Stimulated activated naive CD8-positive, alpha-beta T cell treated with anti-CD3 and anti-CD28 coated beads, Interleukin-15, Interleukin-2, amounts not matched to agents 100 ng/mL and 50 ng/mL, for 24 hours (primary cell): ENCODE results near the gene GPR180.

Source experiments
- H3K27ac Mint-ChIP-seq: one replicate; pipeline ENCODE4 v1.8.0; 2021; ENCODE audit warnings: mild to moderate bottlenecking, mixed read lengths
- H3K27me3 Mint-ChIP-seq: one replicate; pipeline ENCODE4 v1.8.0; 2021; ENCODE audit warnings: mixed read lengths
- H3K36me3 Mint-ChIP-seq: one replicate; pipeline ENCODE4 v1.8.0; 2021; ENCODE audit warnings: low read depth, mixed read lengths
- H3K4me1 Mint-ChIP-seq: one replicate; pipeline ENCODE4 v1.8.0; 2021; ENCODE audit warnings: low read depth, mixed read lengths
- H3K4me3 Mint-ChIP-seq: one replicate; pipeline ENCODE4 v1.8.0; 2021; ENCODE audit warnings: mild to moderate bottlenecking, mixed read lengths
- H3K9me3 Mint-ChIP-seq: one replicate; pipeline ENCODE4 v1.8.0; 2021; ENCODE audit warnings: mixed read lengths

The GPR180 gene

GRCh38 chr13:94601446-94602431 is at the start of gene GPR180:
Gene GPR180, plus strand, starts transcription at chr13:94601857. Its CDS starts 71 bp downstream, at chr13:94601928.
- Mint-ChIP-seq H3K27me3 (no peaks in the 10 kb centered on the region), H3K9me3 (peaks cover 6% of the 10 kb centered on the region), H3K36me3 (peaks cover 17% of the 10 kb centered on the region), H3K4me1 (peaks cover 33% of the 10 kb centered on the region), H3K27ac (peak within 1 kb of the TSS; percentile 79), H3K4me3 (peak within 1 kb of the TSS; percentile 88)

GRCh38 chr13:94552095-94552494 is 49.6 kb upstream of the GPR180 start:
- no peaks in the 10 kb centered on the region for H3K9me3 Mint-ChIP-seq
- peaks cover 4% of the 10 kb centered on the region for H3K36me3 Mint-ChIP-seq
- H3K27me3 Mint-ChIP-seq, result peaks cover 4% of the 10 kb centered on the region
- no peak overlapping the region for H3K4me3 Mint-ChIP-seq
- H3K4me1 Mint-ChIP-seq, result peaks cover 18% of the 10 kb centered on the region
- no peak overlapping the region for H3K27ac Mint-ChIP-seq

DNA sequence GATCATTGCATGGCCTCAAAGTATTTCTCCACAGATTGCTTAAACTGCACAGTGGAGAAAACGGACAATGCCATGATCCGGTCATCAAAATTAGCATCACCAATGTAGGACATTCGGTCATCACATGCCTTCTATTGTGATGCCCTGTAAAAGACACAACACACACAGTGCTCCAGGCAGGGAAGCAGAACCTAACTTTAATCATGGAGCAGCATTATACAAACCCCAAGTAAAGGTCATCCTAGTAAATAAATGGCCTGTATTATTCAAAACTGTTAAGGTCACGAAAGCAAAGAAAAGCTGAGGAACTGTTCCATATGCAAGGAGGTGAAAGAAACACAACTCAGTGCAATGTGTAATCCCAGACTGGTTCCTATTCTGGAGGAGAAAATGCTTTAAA is 47.9 kb upstream of the GPR180 start:
- peaks cover 4% of the 10 kb centered on the region for H3K27me3 Mint-ChIP-seq
- peaks cover 4% of the 10 kb centered on the region for H3K36me3 Mint-ChIP-seq
- no peaks in the 10 kb centered on the region for H3K9me3 Mint-ChIP-seq
- no peak overlapping the region for H3K27ac Mint-ChIP-seq
- peaks cover 22% of the 10 kb centered on the region for H3K4me1 Mint-ChIP-seq
- no peak overlapping the region for H3K4me3 Mint-ChIP-seq

- H3K9me3 Mint-ChIP-seq, result no peaks in the 10 kb centered on the region
- H3K4me3 Mint-ChIP-seq, result no peak overlapping the region
- no peak overlapping the region for H3K27ac Mint-ChIP-seq
- no peaks in the 10 kb centered on the region for H3K36me3 Mint-ChIP-seq
- no peaks in the 10 kb centered on the region for H3K27me3 Mint-ChIP-seq
- peaks cover 21% of the 10 kb centered on the region for H3K4me1 Mint-ChIP-seq
These were observed 45.6 kb upstream of the GPR180 start for GRCh38 chr13:94556041-94556440.

- no peak overlapping the region for H3K4me3 Mint-ChIP-seq
- H3K27me3 Mint-ChIP-seq, result no peaks in the 10 kb centered on the region
- peaks cover 21% of the 10 kb centered on the region for H3K4me1 Mint-ChIP-seq
- no peak overlapping the region for H3K27ac Mint-ChIP-seq
- H3K36me3 Mint-ChIP-seq, result peaks cover under 1% of the 10 kb centered on the region
- no peaks in the 10 kb centered on the region for H3K9me3 Mint-ChIP-seq
These were observed 45.0 kb upstream of the GPR180 start for GRCh38 chr13:94556621-94557020.

GRCh38 chr13:94557684-94558235 is 43.9 kb upstream of the GPR180 start:
- peaks cover 6% of the 10 kb centered on the region for H3K36me3 Mint-ChIP-seq
- H3K9me3 Mint-ChIP-seq, result no peaks in the 10 kb centered on the region
- no peaks in the 10 kb centered on the region for H3K27me3 Mint-ChIP-seq
- H3K4me3 Mint-ChIP-seq, result no peak overlapping the region
- H3K4me1 Mint-ChIP-seq, result peaks cover 21% of the 10 kb centered on the region
- no peak overlapping the region for H3K27ac Mint-ChIP-seq

- H3K27ac Mint-ChIP-seq, result no peak overlapping the region
- H3K4me1 Mint-ChIP-seq, result peaks cover 21% of the 10 kb centered on the region
- H3K27me3 Mint-ChIP-seq, result no peaks in the 10 kb centered on the region
- peaks cover 15% of the 10 kb centered on the region for H3K36me3 Mint-ChIP-seq
- H3K4me3 Mint-ChIP-seq, result no peak overlapping the region
- H3K9me3 Mint-ChIP-seq, result no peaks in the 10 kb centered on the region
These were observed 42.9 kb upstream of the GPR180 start for GRCh38 chr13:94558716-94559115.

GRCh38 chr13:94559222-94559795 is 42.3 kb upstream of the GPR180 start:
- Mint-ChIP-seq H3K36me3 (peaks cover 19% of the 10 kb centered on the region), H3K4me1 (peaks cover 21% of the 10 kb centered on the region), H3K27me3 (no peaks in the 10 kb centered on the region), H3K4me3 (no peak overlapping the region), H3K27ac (no peak overlapping the region), H3K9me3 (no peaks in the 10 kb centered on the region)

GRCh38 chr13:94560116-94560515 is 41.5 kb upstream of the GPR180 start:
- Mint-ChIP-seq H3K27ac (no peak overlapping the region), H3K36me3 (peaks cover 20% of the 10 kb centered on the region)

GRCh38 chr13:94561126-94561525 is 40.5 kb upstream of the GPR180 start:
- Mint-ChIP-seq H3K36me3 (peaks cover 20% of the 10 kb centered on the region), H3K27ac (no peak overlapping the region), H3K9me3 (no peaks in the 10 kb centered on the region), H3K4me3 (no peak overlapping the region), H3K27me3 (no peaks in the 10 kb centered on the region), H3K4me1 (peaks cover 21% of the 10 kb centered on the region)

More at GRCh38 chr13:94560116-94560515, 41.5 kb upstream of the GPR180 start:
- Mint-ChIP-seq H3K9me3 (no peaks in the 10 kb centered on the region), H3K27me3 (no peaks in the 10 kb centered on the region), H3K4me1 (peaks cover 21% of the 10 kb centered on the region), H3K4me3 (no peak overlapping the region)

- no peak overlapping the region for H3K27ac Mint-ChIP-seq
- no peaks in the 10 kb centered on the region for H3K4me1 Mint-ChIP-seq
- H3K9me3 Mint-ChIP-seq, result no peaks in the 10 kb centered on the region
- no peak overlapping the region for H3K4me3 Mint-ChIP-seq
- H3K27me3 Mint-ChIP-seq, result no peaks in the 10 kb centered on the region
- peaks cover 62% of the 10 kb centered on the region for H3K36me3 Mint-ChIP-seq
These were observed 34.1 kb upstream of the GPR180 start for GRCh38 chr13:94567581-94567980.

- Mint-ChIP-seq H3K27ac (no peak overlapping the region), H3K4me3 (no peak overlapping the region), H3K36me3 (peaks cover 64% of the 10 kb centered on the region), H3K4me1 (no peaks in the 10 kb centered on the region), H3K27me3 (no peaks in the 10 kb centered on the region), H3K9me3 (no peaks in the 10 kb centered on the region)
These were observed 33.2 kb upstream of the GPR180 start for GRCh38 chr13:94568443-94568842.

DNA sequence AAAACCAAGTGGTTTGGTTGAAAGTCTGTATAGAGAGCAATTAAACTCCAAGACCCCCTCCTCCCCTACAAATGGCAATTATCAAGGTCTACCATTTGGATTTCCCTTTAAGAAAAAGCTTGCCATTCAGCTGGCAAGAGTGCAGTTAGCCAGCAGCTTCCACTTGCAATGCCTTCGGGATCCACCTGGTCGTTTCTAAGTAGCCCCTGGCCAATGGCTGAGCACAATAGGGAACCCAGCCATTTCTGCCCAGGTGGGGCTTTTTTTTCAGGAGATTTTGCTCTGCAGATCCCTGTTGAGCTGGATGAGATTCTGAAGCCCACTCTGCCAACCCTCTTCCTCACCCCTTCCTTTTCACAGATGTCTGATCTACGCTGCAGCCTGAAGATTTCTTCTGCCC is 32.0 kb upstream of the GPR180 start:
- no peaks in the 10 kb centered on the region for H3K4me1 Mint-ChIP-seq
- peaks cover 64% of the 10 kb centered on the region for H3K36me3 Mint-ChIP-seq
- H3K27me3 Mint-ChIP-seq, result no peaks in the 10 kb centered on the region

GRCh38 chr13:94579063-94579462 is 22.6 kb upstream of the GPR180 start:
- Mint-ChIP-seq H3K27me3 (no peaks in the 10 kb centered on the region), H3K27ac (no peak overlapping the region), H3K4me3 (no peak overlapping the region), H3K36me3 (peaks cover 68% of the 10 kb centered on the region), H3K4me1 (peaks cover 7% of the 10 kb centered on the region), H3K9me3 (no peaks in the 10 kb centered on the region)

More for the DNA sequence above, 32.0 kb upstream of the GPR180 start:
- H3K27ac Mint-ChIP-seq, result no peak overlapping the region
- no peaks in the 10 kb centered on the region for H3K9me3 Mint-ChIP-seq
- H3K4me3 Mint-ChIP-seq, result no peak overlapping the region

- H3K4me1 Mint-ChIP-seq, result peaks cover 12% of the 10 kb centered on the region
- peaks cover 75% of the 10 kb centered on the region for H3K36me3 Mint-ChIP-seq
These were observed 17.7 kb upstream of the GPR180 start for GRCh38 chr13:94583926-94584325.

More at GRCh38 chr13:94583926-94584325, 17.7 kb upstream of the GPR180 start:
- Mint-ChIP-seq H3K4me3 (no peak overlapping the region), H3K9me3 (no peaks in the 10 kb centered on the region), H3K27ac (no peak overlapping the region), H3K27me3 (no peaks in the 10 kb centered on the region)
